ENCODE data around the gene FAM111B. TPM values are rescaled to one million over a fixed set of nuclear protein-coding genes. Genes with fewer than 3 reads are reported as not detected.
A peak's percentile ranks its signal among the peaks of the same experiment; 100 is the strongest.

Gene FAM111B
- total and polyA plus RNA-seq, 8 donors: 11.4 to 21.7 (median 14.2) TPM

DNA sequence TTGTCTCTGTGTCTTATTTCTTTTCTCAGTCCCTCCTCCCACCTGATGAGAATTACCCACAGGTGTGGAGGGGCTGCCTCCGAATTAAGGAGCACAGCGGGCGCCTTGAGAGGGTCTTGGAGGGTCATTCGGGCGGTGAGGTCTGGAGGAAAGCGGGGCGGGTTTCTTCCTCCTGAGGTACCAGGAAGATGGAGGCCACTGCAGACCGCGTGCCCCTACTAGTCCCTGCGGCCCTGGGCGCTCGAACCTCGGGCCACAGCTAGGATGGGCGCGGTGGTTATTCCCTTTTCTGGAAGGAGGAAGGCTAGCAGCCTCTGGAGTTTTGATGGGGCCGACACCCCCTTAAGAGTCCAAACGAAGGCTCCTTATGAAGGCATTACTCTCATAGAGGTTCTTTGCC lies 30.2 kb downstream of the FAM111B start:
- DNase-seq: peak in 1 of 4 donors; percentile 58
- Histone ChIP-seq H3K4me1 (peaks cover 0 to 21% of the 10 kb centered on the region in 2 donors), H3K27ac (no peak overlapping the region), H3K9me3 (peaks cover 0 to 4% of the 10 kb centered on the region in 2 donors), H3K36me3 (peaks cover 0 to 32% of the 10 kb centered on the region in 2 donors), H3K4me3 (no peak overlapping the region), H3K27me3 (no peaks in the 10 kb centered on the region)
- ATAC-seq: no peak
- intact Hi-C loops (cut with DNase I): loop anchor here in 1 of 2 donors (5.0 kb wide), 1 partner anchor 35 kb away; no protein-coding TSS in a partner anchor
- no peak for TF ChIP-seq CTCF (IDR thresholded peaks at IDR 0.05)

DNA sequence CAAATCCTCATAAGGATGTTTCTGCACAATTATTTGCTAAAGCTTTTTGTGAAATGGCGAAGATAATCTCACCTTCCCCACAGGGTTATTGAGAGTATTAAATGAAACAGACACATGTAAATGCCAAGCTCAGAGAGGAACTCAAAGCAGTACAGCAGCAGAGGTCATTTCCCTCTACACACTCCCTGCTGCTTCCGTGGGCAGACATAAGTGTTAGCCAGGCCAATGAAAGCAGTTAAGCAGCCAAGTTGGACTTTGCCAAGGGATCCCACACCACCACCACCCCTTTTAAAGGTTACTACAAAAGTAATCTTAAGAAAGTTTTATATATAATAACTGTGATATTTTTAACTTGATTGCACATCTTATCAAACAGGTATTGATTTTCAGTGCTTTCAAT lies 31.6 kb downstream of the FAM111B start:
- no peak for ATAC-seq

DNA sequence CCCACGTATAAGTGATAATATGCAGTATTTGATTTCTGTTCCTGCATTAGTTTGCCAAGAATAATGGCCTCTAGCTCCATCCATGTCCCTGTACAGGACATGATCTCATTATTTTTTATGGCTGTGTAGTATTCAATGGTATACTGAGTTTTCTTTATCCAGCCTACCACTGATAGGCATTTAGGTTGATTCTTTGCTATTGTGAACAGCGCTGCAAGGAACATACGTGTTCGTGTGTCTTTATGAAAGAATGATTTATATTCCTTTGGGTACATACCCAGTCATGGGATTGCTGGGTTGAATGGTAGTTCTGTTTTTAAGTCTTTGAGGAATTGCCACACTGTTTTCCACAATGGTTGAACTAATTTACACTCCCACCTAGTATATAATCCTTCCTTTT lies 34.2 kb downstream of the FAM111B start:
- ATAC-seq (no peak), DNase-seq (no peak)
- no peak overlapping the region for H3K4me3 ChIP-seq
- intact Hi-C loops (cut with DNase I): no loop called here
- H3K27me3 ChIP-seq: no peaks in the 10 kb centered on the region
- no peak overlapping the region for H3K27ac ChIP-seq
- peaks cover 0 to 8% of the 10 kb centered on the region in 2 donors for H3K36me3 ChIP-seq
- TF ChIP-seq CTCF (IDR thresholded peaks at IDR 0.05): no peak
- no peaks in the 10 kb centered on the region for H3K9me3 ChIP-seq
- H3K4me1 ChIP-seq: peaks cover 15 to 47% of the 10 kb centered on the region in 2 donors

More for the DNA sequence above, 31.6 kb downstream of the FAM111B start:
- DNase-seq: no peak
- H3K9me3 ChIP-seq: no peaks in the 10 kb centered on the region
- no peak for TF ChIP-seq CTCF (IDR thresholded peaks at IDR 0.05)
- H3K36me3 ChIP-seq: peaks cover 0 to 24% of the 10 kb centered on the region in 2 donors
- no peak overlapping the region for H3K27ac ChIP-seq
- intact Hi-C loops (cut with DNase I): loop anchor here in 1 of 2 donors (5.0 kb wide), 1 partner anchor 36 kb away; no protein-coding TSS in a partner anchor
- H3K27me3 ChIP-seq: no peaks in the 10 kb centered on the region
- peaks cover under 1 to 28% of the 10 kb centered on the region in 2 donors for H3K4me1 ChIP-seq
- H3K4me3 ChIP-seq: no peak overlapping the region

DNA sequence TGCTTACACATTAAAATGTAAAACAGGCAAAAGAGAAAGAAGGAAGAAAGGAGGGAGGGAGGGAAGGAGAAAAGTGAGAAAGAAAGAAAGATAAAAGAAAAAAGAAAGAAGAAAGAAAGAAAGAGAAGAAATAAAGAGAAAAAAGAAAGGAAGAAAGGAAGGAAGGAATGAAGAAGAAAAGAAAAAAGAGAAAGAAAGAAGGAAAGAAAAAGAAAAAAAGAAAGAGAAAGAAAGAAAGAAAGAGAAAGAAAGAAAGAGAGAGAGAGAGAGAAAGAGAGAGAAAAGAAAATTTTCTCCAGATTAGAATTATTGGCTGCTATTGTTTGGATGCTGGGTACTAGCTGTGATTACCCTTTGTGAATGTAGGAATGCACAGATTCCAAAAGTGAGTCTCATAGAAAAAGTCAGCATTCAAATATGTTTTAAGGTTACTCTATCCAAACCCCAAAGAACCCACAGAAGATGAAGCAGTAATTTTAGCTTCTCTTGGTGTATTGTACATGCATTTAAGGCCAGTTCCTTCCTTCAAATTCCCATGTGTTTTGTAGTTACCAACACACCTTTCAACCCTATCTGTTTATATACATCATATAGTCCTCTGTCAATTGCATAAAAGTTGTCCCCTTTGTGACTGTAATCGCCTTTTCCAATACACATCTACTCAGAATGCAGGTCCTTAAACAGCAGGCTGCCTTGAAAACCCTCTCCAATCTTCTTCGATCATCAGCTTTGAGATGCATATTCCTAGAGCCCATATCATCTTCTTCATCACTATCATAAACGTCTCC lies 34.8 kb downstream of the FAM111B start:
- Histone ChIP-seq H3K4me1 (peaks cover 15 to 52% of the 10 kb centered on the region in 2 donors), H3K4me3 (peak overlapping the region; percentile 61 to 78), H3K9me3 (no peaks in the 10 kb centered on the region), H3K27me3 (no peaks in the 10 kb centered on the region), H3K27ac (peak overlapping the region; percentile 95 to 96), H3K36me3 (peaks cover 0 to 8% of the 10 kb centered on the region in 2 donors)
- no peak for TF ChIP-seq CTCF (IDR thresholded peaks at IDR 0.05)
- ATAC-seq: no peak
- peak in 1 of 4 donors; percentile 1 for DNase-seq
- intact Hi-C loops (cut with DNase I): no loop called here

Measured in left lung (tissue), 10 donors.